ENCODE data around the gene LHFPL3.

LHFPL3 gene

DNA sequence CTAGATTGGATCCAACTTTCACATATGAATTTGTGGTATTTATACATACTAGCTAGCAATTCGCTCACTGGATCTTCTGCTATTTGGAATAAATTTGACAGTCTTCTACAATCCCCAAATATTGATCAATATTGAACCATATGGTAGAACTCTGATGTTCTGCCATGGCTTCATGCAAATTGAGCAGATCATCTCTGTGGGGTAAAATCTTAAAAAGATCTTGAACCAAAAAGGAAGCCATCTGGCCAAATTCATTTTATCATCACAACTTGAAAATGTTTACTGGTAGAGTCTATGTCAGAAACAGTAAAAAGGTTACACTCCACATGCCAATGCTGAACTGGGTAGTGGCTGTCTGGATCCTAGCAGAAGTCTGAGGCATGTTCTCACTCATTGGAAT is 80.0 kb downstream of the LHFPL3 start:
- Histone ChIP-seq H3F3A (ENCODE audit: insufficient read depth, low read length) (no peaks in the 10 kb centered on the region), H3K27me3 (replicated peaks; ENCODE audit: insufficient read depth, low read length) (no peaks in the 10 kb centered on the region), H3K36me3 (replicated peaks; ENCODE audit: insufficient read depth, low read length) (no peaks in the 10 kb centered on the region), H3K9me3 (replicated peaks; ENCODE audit: insufficient read depth, low read length) (no peaks in the 10 kb centered on the region), H2AFZ (ENCODE audit: low read length) (no peak overlapping the region), H3K9me2 (replicated peaks; ENCODE audit: insufficient read depth, low read length) (no peaks in the 10 kb centered on the region), H3K4me2 (ENCODE audit: low read depth, low read length) (no peak overlapping the region), H3K27ac (ENCODE audit: low read length) (no peak overlapping the region), H3K4me3 (ENCODE audit: low read length) (no peak overlapping the region), H3K4me1 (ENCODE audit: low read length) (no peaks in the 10 kb centered on the region), H3K9ac (ENCODE audit: low read length) (no peak overlapping the region), H4K20me1 (ENCODE audit: insufficient read depth, low read length) (no peaks in the 10 kb centered on the region), H3K79me2 (ENCODE audit: low read length) (no peaks in the 10 kb centered on the region)
- no peak for DNase-seq
- no peak for TF ChIP-seq EZH2phosphoT487 (IDR thresholded peaks at IDR 0.05; ENCODE audit: low read length)
- no peak for TF ChIP-seq EZH2 (optimal IDR thresholded peaks at IDR 0.05; ENCODE audit: low read depth, low read length)
- TF ChIP-seq, protein P1, sequence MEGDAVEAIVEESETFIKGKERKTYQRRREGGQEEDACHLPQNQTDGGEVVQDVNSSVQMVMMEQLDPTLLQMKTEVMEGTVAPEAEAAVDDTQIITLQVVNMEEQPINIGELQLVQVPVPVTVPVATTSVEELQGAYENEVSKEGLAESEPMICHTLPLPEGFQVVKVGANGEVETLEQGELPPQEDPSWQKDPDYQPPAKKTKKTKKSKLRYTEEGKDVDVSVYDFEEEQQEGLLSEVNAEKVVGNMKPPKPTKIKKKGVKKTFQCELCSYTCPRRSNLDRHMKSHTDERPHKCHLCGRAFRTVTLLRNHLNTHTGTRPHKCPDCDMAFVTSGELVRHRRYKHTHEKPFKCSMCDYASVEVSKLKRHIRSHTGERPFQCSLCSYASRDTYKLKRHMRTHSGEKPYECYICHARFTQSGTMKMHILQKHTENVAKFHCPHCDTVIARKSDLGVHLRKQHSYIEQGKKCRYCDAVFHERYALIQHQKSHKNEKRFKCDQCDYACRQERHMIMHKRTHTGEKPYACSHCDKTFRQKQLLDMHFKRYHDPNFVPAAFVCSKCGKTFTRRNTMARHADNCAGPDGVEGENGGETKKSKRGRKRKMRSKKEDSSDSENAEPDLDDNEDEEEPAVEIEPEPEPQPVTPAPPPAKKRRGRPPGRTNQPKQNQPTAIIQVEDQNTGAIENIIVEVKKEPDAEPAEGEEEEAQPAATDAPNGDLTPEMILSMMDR (IDR thresholded peaks at IDR 0.05; ENCODE audit: low read length): no peak

DNA sequence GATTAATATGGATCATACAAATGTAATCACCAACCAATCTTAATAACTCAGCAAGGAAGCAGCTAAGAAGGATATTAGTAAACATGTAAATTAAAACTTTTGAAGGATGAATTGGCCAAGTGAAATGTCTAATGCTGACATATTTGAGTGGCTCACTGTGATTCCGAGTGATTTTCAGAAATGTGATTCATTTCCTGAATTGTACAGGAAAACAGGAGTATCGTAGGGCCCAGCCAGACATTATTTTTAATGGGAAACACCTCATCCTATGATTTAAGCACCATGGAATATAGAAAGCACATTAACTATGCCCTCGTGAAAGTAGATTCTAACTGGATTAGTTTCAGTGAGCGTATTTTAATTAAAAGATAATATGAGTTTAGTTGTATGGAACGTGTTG is 82.3 kb downstream of the LHFPL3 start:
- TF ChIP-seq EZH2phosphoT487 (IDR thresholded peaks at IDR 0.05; ENCODE audit: low read length) (no peak), EZH2 (optimal IDR thresholded peaks at IDR 0.05; ENCODE audit: low read depth, low read length) (no peak)
- TF ChIP-seq, protein P1 (IDR thresholded peaks at IDR 0.05; ENCODE audit: low read length): no peak
- Histone ChIP-seq H3K9me2 (replicated peaks; ENCODE audit: insufficient read depth, low read length) (no peaks in the 10 kb centered on the region), H4K20me1 (ENCODE audit: insufficient read depth, low read length) (no peaks in the 10 kb centered on the region), H3K9me3 (replicated peaks; ENCODE audit: insufficient read depth, low read length) (no peaks in the 10 kb centered on the region), H3K27me3 (replicated peaks; ENCODE audit: insufficient read depth, low read length) (no peaks in the 10 kb centered on the region), H3K27ac (ENCODE audit: low read length) (no peak overlapping the region), H2AFZ (ENCODE audit: low read length) (no peak overlapping the region), H3F3A (ENCODE audit: insufficient read depth, low read length) (no peaks in the 10 kb centered on the region), H3K9ac (ENCODE audit: low read length) (no peak overlapping the region), H3K4me3 (ENCODE audit: low read length) (no peak overlapping the region), H3K4me2 (ENCODE audit: low read depth, low read length) (no peak overlapping the region), H3K36me3 (replicated peaks; ENCODE audit: insufficient read depth, low read length) (no peaks in the 10 kb centered on the region), H3K4me1 (ENCODE audit: low read length) (no peaks in the 10 kb centered on the region), H3K79me2 (ENCODE audit: low read length) (no peaks in the 10 kb centered on the region)
- DNase-seq: no peak

DNA sequence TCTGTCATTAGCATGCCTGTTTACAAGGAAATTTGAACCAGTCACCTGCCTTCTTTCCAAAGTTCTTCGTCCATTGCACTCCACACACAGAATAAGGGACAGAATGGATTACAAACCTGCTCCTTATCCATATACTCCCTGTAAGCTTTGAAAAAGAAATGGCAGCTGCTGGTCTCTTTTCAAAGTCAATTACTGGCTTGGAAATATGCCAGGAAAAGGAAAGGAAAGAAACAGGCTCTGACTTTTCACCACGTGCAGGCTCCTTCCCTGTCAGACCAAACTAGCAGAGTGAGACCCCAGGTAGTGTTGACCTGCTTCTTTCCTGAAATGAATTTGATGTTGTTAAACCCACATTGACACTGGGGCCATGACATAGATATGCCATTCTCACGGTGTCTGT is 84.5 kb downstream of the LHFPL3 start:
- Histone ChIP-seq H3K27me3 (replicated peaks; ENCODE audit: insufficient read depth, low read length) (no peaks in the 10 kb centered on the region), H3K4me3 (ENCODE audit: low read length) (no peak overlapping the region), H3K9ac (ENCODE audit: low read length) (no peak overlapping the region), H3K4me2 (ENCODE audit: low read depth, low read length) (no peak overlapping the region), H3K9me2 (replicated peaks; ENCODE audit: insufficient read depth, low read length) (no peaks in the 10 kb centered on the region), H2AFZ (ENCODE audit: low read length) (no peak overlapping the region), H3K27ac (ENCODE audit: low read length) (no peak overlapping the region), H3K4me1 (ENCODE audit: low read length) (no peaks in the 10 kb centered on the region), H3K79me2 (ENCODE audit: low read length) (no peaks in the 10 kb centered on the region), H3F3A (ENCODE audit: insufficient read depth, low read length) (no peaks in the 10 kb centered on the region), H4K20me1 (ENCODE audit: insufficient read depth, low read length) (no peaks in the 10 kb centered on the region), H3K9me3 (replicated peaks; ENCODE audit: insufficient read depth, low read length) (no peaks in the 10 kb centered on the region), H3K36me3 (replicated peaks; ENCODE audit: insufficient read depth, low read length) (no peaks in the 10 kb centered on the region)
- TF ChIP-seq, protein P1 (IDR thresholded peaks at IDR 0.05; ENCODE audit: low read length): no peak
- no peak for DNase-seq
